H9 (cell line): Measurements from ENCODE around the gene FREM1. TPM values are rescaled to one million over a fixed set of nuclear protein-coding genes. Genes with fewer than 3 reads are reported as not detected.

ENCODE experiments used
- DNase-seq: peaks from one replicate; pipeline ENCODE4 v3.0.0-alpha.2; 2017
- H2AFZ ChIP-seq: one replicate; pipeline ENCODE4 v1.6.1; 2013; ENCODE audit warnings: mild to moderate bottlenecking, low read length, control low read depth, moderate library complexity
- H2AK5ac ChIP-seq: 2 replicates; pipeline ENCODE4 v1.6.1; 2013; ENCODE audit warnings: low read length, control low read depth, mixed read lengths; ENCODE audit not compliant: insufficient read length
- H2BK120ac ChIP-seq: one replicate; pipeline ENCODE4 v1.6.1; 2013; ENCODE audit warnings: low read depth, mild to moderate bottlenecking, low read length, control low read depth, inconsistent platforms; ENCODE audit not compliant: poor library complexity, severe bottlenecking
- H2BK12ac ChIP-seq: 2 replicates; pipeline ENCODE4 v1.6.1; 2013; ENCODE audit warnings: low read length, control low read depth, mixed read lengths, low read depth; ENCODE audit not compliant: insufficient read length
- H2BK15ac ChIP-seq: 2 replicates; pipeline ENCODE4 v1.6.1; 2013; ENCODE audit warnings: low read depth, low read length, control low read depth
- H2BK20ac ChIP-seq: one replicate; pipeline ENCODE4 v1.6.1; 2013; ENCODE audit warnings: low read depth, mild to moderate bottlenecking, low read length, control low read depth, inconsistent platforms; ENCODE audit not compliant: poor library complexity, severe bottlenecking
- H2BK5ac ChIP-seq: 2 replicates; pipeline ENCODE4 v1.6.1; 2013; ENCODE audit warnings: low read length, control low read depth, mixed read lengths; ENCODE audit not compliant: insufficient read length
- H3K14ac ChIP-seq: 2 replicates; pipeline ENCODE4 v1.6.1; 2013; ENCODE audit warnings: low read length, control low read depth; ENCODE audit not compliant: insufficient read depth
- H3K18ac ChIP-seq: 2 replicates; pipeline ENCODE4 v1.6.1; 2013; ENCODE audit warnings: low read depth, mild to moderate bottlenecking, mixed read lengths, low read length, control low read depth; ENCODE audit not compliant: insufficient read length
- H3K23ac ChIP-seq: 2 replicates; pipeline ENCODE4 v1.6.1; 2013; ENCODE audit warnings: low read length, control low read depth, mixed read lengths, low read depth; ENCODE audit not compliant: insufficient read length
- H3K23me2 ChIP-seq: 2 replicates; pipeline ENCODE4 v1.6.1; 2013; ENCODE audit warnings: low read depth, mild to moderate bottlenecking, mixed read lengths, low read length, control low read depth; ENCODE audit not compliant: insufficient read length, poor library complexity, severe bottlenecking
- H3K27ac ChIP-seq: 2 replicates; pipeline ENCODE4 v1.5.1; 2013; ENCODE audit warnings: low read length, control low read depth, mixed read lengths, low read depth; ENCODE audit not compliant: insufficient read length
- H3K27me3 ChIP-seq: 2 replicates; pipeline ENCODE4 v1.6.1; 2013; ENCODE audit warnings: low read length, control low read depth, inconsistent platforms; ENCODE audit not compliant: insufficient read depth
- H3K4ac ChIP-seq: 2 replicates; pipeline ENCODE4 v1.6.1; 2013; ENCODE audit warnings: low read depth, mild to moderate bottlenecking, control low read depth, inconsistent platforms, low read length, moderate library complexity
- H3K4me1 ChIP-seq: 2 replicates; pipeline ENCODE4 v1.6.1; 2013; ENCODE audit warnings: low read length, control low read depth, inconsistent platforms; ENCODE audit not compliant: insufficient read depth
- H3K4me2 ChIP-seq: 2 replicates; pipeline ENCODE4 v1.6.1; 2013; ENCODE audit warnings: low read length, control low read depth, mixed read lengths; ENCODE audit not compliant: insufficient read length, insufficient read depth
- H3K56ac ChIP-seq: 2 replicates; pipeline ENCODE4 v1.6.1; 2013; ENCODE audit warnings: low read depth, mild to moderate bottlenecking, mixed read lengths, low read length, control low read depth; ENCODE audit not compliant: insufficient read length
- H3K79me1 ChIP-seq: 2 replicates; pipeline ENCODE4 v1.6.1; 2013; ENCODE audit warnings: low read depth, mild to moderate bottlenecking, moderate library complexity, low read length, control low read depth, inconsistent platforms; ENCODE audit not compliant: insufficient read depth, poor library complexity, severe bottlenecking
- H3K79me2 ChIP-seq: 2 replicates; pipeline ENCODE4 v1.6.1; 2013; ENCODE audit warnings: low read length, control low read depth, inconsistent platforms; ENCODE audit not compliant: insufficient read depth
- H3K9ac ChIP-seq: 2 replicates; pipeline ENCODE4 v1.6.1; 2013; ENCODE audit warnings: low read length, control low read depth, mixed read lengths; ENCODE audit not compliant: insufficient read length; ENCODE audit errors: extremely low read depth
- H3K9me3 ChIP-seq: one replicate; pipeline ENCODE4 v1.6.1; 2013; ENCODE audit warnings: low read depth, low read length, inconsistent platforms; ENCODE audit not compliant: control insufficient read depth
- H3T11ph ChIP-seq: one replicate; pipeline ENCODE4 v1.6.1; 2013; ENCODE audit warnings: mild to moderate bottlenecking, low read length, control low read depth, inconsistent platforms
- H4K20me1 ChIP-seq: one replicate; pipeline ENCODE4 v1.6.1; 2013; ENCODE audit not compliant: control insufficient read depth, insufficient read length, insufficient read depth
- H4K5ac ChIP-seq: 2 replicates; pipeline ENCODE4 v1.6.1; 2013; ENCODE audit warnings: low read depth, mild to moderate bottlenecking, mixed read lengths, low read length, control low read depth; ENCODE audit not compliant: insufficient read length
- H4K8ac ChIP-seq: replicated peaks from 2 replicates; pipeline ENCODE4 v1.6.1; 2013; ENCODE audit warnings: low read length, control low read depth, mixed read lengths, low read depth; ENCODE audit not compliant: insufficient read length
- H4K91ac ChIP-seq: 2 replicates; pipeline ENCODE4 v1.6.1; 2013; ENCODE audit warnings: low read depth, mild to moderate bottlenecking, moderate library complexity, mixed read lengths, low read length, control low read depth; ENCODE audit not compliant: insufficient read length
- H3K27ac Mint-ChIP-seq, 3 experiments: 2 replicates in 2 of 3; 3 replicates in 1 of 3; pipeline ENCODE4 v1.8.0; 2020 to 2021; ENCODE audit warnings: mixed read lengths in 3 of 3, mild to moderate bottlenecking in 1 of 3, moderate library complexity in 1 of 3
- H3K27me3 Mint-ChIP-seq: 2 replicates; pipeline ENCODE4 v1.8.0; 2021; ENCODE audit warnings: low read depth, mild to moderate bottlenecking, moderate library complexity, mixed read lengths
- H3K36me3 Mint-ChIP-seq, 3 experiments: 2 replicates in 2 of 3; 3 replicates in 1 of 3; pipeline ENCODE4 v1.8.0; 2020 to 2021; ENCODE audit warnings: low read depth in 3 of 3, mixed read lengths in 3 of 3; ENCODE audit not compliant: insufficient read depth in 1 of 3
- H3K4me1 Mint-ChIP-seq, 2 experiments: 2 replicates each; pipeline ENCODE4 v1.8.0; 2020; ENCODE audit warnings: mixed read lengths in 2 of 2
- H3K4me3 Mint-ChIP-seq, 2 experiments: 2 replicates in 1 of 2; 3 replicates in 1 of 2; pipeline ENCODE4 v1.8.0; 2020 to 2021; ENCODE audit warnings: mild to moderate bottlenecking in 2 of 2, mixed read lengths in 2 of 2, moderate library complexity in 1 of 2
- H3K9me3 Mint-ChIP-seq, 2 experiments: 2 replicates in 1 of 2; 3 replicates in 1 of 2; pipeline ENCODE4 v1.8.0; 2020; ENCODE audit warnings: mild to moderate bottlenecking in 2 of 2, mixed read lengths in 2 of 2, moderate library complexity in 1 of 2
- CTCF ChIP-seq: fragments of 200-600 bp; sonication (generic); conservative IDR thresholded peaks from 3 replicates; pipeline ENCODE4 v1.8.0; 2021; ENCODE audit warnings: antibody characterized with exemption, mild to moderate bottlenecking
- total RNA-seq: library from RNA; stranded (reverse); gene quantifications from 2 replicates; pipeline ENCODE4 v1.2.1, GENCODE V29; 2021

The FREM1 gene
- total RNA-seq, 1 experiment from 2014 or later = 0.44 TPM

- Mint-ChIP-seq H3K36me3 (no peaks in the 10 kb centered on the region), H3K4me1 (peaks cover 23% of the 10 kb centered on the region in 2 experiments; a peak in 3 of 4 replicates), H3K27ac (no peak overlapping the region), H3K4me3 (no peak overlapping the region), H3K27me3 (no peaks in the 10 kb centered on the region), H3K9me3 (no peaks in the 10 kb centered on the region)
- H3K23ac ChIP-seq = no peak overlapping the region
- no peak overlapping the region for H4K8ac ChIP-seq
- no peak overlapping the region for H3T11ph ChIP-seq
- H3K14ac ChIP-seq = no peak overlapping the region
- no peak overlapping the region for H3K9ac ChIP-seq
- TF ChIP-seq CTCF = no peak
- H3K4me1 ChIP-seq = peaks cover 9% of the 10 kb centered on the region
- no peak for DNase-seq
- no peak overlapping the region for H3K4me2 ChIP-seq
- H3K23me2 ChIP-seq = peaks cover 4% of the 10 kb centered on the region
- H4K91ac ChIP-seq = no peak overlapping the region
- H2BK12ac ChIP-seq = no peak overlapping the region
- H3K9me3 ChIP-seq = no peaks in the 10 kb centered on the region
- no peak overlapping the region for H3K56ac ChIP-seq
- H2BK15ac ChIP-seq = no peak overlapping the region
- H2BK120ac ChIP-seq = no peak overlapping the region
- H4K5ac ChIP-seq = no peak overlapping the region
- no peak overlapping the region for H3K18ac ChIP-seq
- no peak overlapping the region for H3K27ac ChIP-seq
- no peaks in the 10 kb centered on the region for H3K79me1 ChIP-seq
- H4K20me1 ChIP-seq = no peaks in the 10 kb centered on the region
- H3K79me2 ChIP-seq = no peaks in the 10 kb centered on the region
- H2AK5ac ChIP-seq = no peak overlapping the region
- no peak overlapping the region for H3K4ac ChIP-seq
- H3K27me3 ChIP-seq = no peaks in the 10 kb centered on the region
- no peak overlapping the region for H2BK5ac ChIP-seq
- H2AFZ ChIP-seq = no peak overlapping the region
- no peak overlapping the region for H2BK20ac ChIP-seq
Measured at GRCh38 chr9:14909181-14909580, 1.0 kb downstream of the FREM1 start.
